Neural progenitor cell (in vitro differentiated cells): ENCODE results near the gene CNOT1.

Experiments
- EZH2 ChIP-seq: fragments of 200-600 bp; sonication (generic); IDR thresholded peaks from 2 replicates; pipeline ENCODE4 v1.6.1; 2017; ENCODE audit warnings: antibody characterized with exemption, mild to moderate bottlenecking, moderate library complexity
- EZH2phosphoT487 ChIP-seq: fragments of 200-600 bp; sonication (generic); IDR thresholded peaks from 2 replicates; pipeline ENCODE4 v1.6.1; 2017; ENCODE audit warnings: antibody characterized with exemption
- TF ChIP-seq, protein P1 (sequence below): fragments of 200-600 bp; sonication (generic); IDR thresholded peaks from 2 replicates; pipeline ENCODE4 v1.5.1; 2017; ENCODE audit warnings: antibody characterized with exemption, mild to moderate bottlenecking

DNA sequence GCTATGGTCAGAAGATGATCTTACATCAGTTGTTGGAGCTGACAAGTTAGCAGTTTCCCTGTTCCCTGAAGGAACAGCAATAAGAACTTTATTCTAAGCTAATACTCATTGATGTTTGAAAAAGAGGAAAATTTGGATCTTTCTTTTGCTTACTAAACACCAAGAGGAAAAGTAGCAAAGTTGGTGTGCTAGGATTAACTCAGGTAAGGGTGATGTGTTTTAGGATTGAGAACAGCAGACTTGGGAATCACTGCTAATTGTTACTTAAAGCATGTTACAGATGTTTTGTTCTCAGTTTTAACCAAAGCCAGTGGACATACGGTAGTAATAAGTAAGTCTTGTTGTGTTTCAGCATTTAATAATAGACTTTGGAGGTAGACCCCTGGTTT lies 110.7 kb downstream of the CNOT1 start:
- TF ChIP-seq, protein P1, sequence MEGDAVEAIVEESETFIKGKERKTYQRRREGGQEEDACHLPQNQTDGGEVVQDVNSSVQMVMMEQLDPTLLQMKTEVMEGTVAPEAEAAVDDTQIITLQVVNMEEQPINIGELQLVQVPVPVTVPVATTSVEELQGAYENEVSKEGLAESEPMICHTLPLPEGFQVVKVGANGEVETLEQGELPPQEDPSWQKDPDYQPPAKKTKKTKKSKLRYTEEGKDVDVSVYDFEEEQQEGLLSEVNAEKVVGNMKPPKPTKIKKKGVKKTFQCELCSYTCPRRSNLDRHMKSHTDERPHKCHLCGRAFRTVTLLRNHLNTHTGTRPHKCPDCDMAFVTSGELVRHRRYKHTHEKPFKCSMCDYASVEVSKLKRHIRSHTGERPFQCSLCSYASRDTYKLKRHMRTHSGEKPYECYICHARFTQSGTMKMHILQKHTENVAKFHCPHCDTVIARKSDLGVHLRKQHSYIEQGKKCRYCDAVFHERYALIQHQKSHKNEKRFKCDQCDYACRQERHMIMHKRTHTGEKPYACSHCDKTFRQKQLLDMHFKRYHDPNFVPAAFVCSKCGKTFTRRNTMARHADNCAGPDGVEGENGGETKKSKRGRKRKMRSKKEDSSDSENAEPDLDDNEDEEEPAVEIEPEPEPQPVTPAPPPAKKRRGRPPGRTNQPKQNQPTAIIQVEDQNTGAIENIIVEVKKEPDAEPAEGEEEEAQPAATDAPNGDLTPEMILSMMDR, result no peak
- TF ChIP-seq EZH2 (no peak), EZH2phosphoT487 (no peak)
